B cell (primary cell): Measurements from ENCODE around the gene ANKRD11.

ENCODE experiments used
- EZH2 ChIP-seq: IDR thresholded peaks from 2 replicates; pipeline ENCODE4 v1.6.1; 2012; ENCODE audit warnings: borderline replicate concordance, low read depth, mild to moderate bottlenecking, moderate library complexity, low read length; ENCODE audit not compliant: insufficient read depth, poor library complexity, severe bottlenecking
- TF ChIP-seq, protein P1 (sequence below): fragments of 200-600 bp; IDR thresholded peaks from one replicate; pipeline ENCODE4 v1.8.0; 2022; ENCODE audit warnings: antibody characterized with exemption, mild to moderate bottlenecking

DNA sequence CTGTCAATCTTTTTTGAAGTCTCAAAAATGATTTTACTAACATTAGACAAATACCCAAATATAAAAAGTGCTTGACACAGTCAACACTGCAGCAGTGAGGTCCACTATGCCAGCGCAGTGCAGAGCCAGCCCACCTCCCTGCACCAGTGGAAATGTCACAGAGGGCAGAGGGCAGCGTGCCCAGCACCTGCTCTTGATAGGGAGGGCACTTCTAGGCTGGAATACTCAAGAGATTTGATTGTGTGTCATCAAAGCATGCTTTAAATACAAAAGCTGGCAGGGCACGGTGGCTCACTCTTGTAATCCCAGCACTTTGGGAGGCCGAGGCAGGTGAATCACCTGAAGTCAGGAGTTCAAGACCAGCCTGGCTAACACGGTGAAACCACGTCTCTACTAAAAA lies 136.0 kb downstream of the ANKRD11 start:
- TF ChIP-seq, protein P1, sequence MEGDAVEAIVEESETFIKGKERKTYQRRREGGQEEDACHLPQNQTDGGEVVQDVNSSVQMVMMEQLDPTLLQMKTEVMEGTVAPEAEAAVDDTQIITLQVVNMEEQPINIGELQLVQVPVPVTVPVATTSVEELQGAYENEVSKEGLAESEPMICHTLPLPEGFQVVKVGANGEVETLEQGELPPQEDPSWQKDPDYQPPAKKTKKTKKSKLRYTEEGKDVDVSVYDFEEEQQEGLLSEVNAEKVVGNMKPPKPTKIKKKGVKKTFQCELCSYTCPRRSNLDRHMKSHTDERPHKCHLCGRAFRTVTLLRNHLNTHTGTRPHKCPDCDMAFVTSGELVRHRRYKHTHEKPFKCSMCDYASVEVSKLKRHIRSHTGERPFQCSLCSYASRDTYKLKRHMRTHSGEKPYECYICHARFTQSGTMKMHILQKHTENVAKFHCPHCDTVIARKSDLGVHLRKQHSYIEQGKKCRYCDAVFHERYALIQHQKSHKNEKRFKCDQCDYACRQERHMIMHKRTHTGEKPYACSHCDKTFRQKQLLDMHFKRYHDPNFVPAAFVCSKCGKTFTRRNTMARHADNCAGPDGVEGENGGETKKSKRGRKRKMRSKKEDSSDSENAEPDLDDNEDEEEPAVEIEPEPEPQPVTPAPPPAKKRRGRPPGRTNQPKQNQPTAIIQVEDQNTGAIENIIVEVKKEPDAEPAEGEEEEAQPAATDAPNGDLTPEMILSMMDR = no peak
- TF ChIP-seq EZH2 = no peak
